C1 segment of cervical spinal cord (tissue), 14 donors: Measurements from ENCODE around the gene PXYLP1.
A peak's percentile ranks its signal among the peaks of the same experiment; 100 is the strongest.
"Not testable (repeated sequence)": the region's sequence is repeated elsewhere in the genome, so short reads cannot be mapped to it uniquely, and the experiment has no call there.

Experiments used
- DNase-seq, 14 donors: peaks; one replicate each; lab custom pipeline; 2025; lab: John Stamatoyannopoulos, UW

PXYLP1 gene

DNA sequence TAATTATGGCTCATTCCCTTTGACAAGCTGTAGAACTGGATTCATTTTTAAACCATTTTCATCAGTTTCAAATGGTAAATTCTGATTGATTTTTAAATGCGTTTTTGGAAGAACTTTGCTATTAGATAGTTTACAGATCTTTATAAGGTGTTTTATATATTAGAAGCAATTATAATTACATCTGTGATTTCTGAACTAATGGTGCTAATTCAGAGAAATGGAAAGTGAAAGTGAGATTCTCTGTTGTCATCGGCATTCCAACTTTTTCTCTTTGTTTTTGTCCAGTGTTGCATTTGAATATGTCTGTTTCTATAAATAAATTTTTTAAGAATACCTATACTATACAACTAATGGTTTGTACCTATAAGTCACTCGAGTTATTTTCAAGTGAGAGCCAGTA, 62.7 kb downstream of the PXYLP1 start:
- DNase-seq = no peak

DNA sequence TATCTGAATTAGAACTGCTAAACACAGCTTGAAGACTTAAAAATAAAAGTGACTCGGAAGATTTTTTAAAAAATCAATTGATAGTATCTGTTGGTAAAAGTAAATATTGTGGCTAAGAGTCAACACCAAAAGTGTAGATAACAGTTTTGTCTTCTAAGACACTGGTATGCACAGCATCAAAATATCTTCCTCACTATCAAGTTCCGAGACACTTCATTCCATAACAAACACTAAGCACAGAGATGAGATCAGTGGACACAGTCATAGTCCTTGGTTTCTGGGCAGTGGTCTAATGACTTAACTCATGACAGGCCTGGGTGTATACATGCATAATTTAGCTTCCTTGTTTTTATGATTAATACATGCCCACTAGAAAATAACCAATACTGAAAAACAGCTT, 63.2 kb downstream of the PXYLP1 start:
- DNase-seq = no peak

DNA sequence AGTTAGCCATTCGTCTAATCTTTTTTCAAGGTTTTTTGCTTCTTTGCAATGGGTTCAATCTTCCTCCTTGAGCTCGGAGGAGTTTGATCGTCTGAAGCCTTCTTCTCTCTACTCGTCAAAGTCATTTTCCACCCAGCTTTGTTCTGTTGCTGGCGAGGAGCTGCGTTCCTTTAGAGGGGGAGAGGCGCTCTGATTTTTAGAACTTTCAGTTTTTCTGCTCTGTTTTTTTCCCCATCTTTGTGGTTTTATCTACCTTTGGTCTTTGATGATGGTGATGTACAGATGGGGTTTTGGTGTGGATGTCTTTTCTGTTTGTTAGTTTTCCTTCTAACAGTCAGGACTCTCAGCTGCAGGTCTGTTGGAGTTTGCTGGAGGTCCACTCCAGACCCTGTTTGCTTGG, 68.8 kb downstream of the PXYLP1 start:
- not testable (repeated sequence) for DNase-seq

DNA sequence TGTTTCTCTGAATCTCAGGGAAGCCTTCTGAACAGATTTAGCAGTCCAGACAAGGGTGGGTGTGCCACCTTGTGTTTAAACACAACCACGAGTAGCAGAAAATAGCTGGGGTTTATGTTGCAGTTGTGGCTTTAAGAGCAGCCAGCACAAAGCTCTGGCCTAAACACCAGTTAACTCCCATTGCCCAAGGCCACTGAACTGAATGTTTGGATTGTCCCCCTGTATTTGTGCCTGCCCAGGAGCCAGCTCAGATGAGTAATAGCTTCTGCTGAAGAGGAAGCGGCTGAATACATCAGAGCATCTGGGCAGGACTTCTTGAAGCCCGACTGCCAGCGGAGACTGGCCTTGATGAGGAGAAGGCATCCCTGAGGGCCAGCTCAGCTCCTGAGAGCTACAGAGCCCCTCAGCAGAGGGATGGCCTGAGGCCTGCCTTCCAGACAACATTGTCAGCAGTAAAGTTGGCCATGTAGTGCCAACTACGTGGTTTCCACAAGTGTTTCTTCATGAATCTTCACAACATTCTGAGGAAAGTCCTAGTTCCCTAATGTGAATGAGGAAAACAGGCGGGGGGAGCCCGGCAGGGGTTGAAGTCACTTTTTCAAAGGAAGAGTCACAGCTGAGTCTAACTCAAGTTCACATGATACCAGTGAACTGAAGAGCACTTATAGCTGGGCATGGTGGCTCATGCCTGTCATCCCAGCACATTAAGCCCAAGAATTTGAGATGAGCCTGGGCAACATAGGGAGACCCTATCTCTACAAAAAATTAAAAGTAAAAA, 70.9 kb downstream of the PXYLP1 start:
- DNase-seq = peak in 1 of 14 donors; percentile 17

DNA sequence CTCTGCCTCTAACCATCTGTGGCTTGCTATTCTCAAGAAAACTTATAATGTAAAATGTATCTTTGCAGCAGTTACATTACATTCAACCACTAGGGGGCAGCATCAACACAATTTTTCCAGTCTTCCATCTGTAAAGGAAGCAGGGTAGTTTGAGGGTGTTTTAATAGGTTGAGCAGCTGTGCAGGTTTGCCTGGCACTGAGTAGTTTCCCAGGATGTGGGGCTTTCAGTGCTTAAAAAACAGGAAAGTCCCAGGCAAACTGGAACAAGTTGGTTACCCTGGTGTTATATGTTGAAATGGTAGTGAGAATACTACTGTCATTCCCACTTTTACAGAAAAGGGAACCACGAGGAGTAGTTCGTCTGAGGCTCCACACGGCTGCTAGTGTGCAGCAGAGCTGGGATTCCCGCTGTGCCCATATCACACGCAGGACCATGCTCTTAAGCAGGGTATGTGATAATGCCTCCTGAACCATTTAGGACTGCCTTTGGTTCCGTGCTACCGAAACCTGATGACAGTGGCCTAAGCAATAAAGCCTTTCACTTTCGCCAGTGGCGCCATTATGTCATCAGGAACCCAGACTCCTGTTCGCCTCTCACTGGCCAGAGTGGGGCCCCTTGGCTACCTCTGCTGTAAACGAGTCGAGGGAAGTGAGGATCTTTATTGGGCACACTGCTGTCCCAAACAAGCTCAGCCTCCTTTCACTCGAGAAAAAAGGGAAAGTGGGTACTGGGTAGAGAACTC, 72.0 kb downstream of the PXYLP1 start:
- peak in 7 of 14 donors; percentile 14 to 70 (median 35) for DNase-seq

DNA sequence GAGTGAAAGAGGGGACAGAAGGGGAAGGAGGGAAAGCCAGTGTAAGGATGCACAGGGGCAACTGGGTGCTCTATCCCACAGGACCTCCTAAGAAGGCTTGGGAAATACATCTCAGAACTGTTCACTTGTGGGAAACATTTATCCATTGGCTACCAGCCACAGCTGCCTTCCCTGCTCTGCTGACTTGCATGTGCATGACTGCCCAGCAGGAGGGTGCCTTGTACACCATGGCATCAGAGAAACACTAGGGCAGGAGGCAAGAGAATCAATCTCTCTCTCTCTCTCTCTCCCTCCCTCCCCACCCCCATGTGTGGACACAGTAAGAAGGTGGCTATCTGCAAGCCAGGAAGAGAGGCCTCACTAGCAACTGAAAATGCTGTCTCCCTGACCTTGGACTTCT, 73.8 kb downstream of the PXYLP1 start:
- DNase-seq = peak in 1 of 14 donors; percentile 19

DNA sequence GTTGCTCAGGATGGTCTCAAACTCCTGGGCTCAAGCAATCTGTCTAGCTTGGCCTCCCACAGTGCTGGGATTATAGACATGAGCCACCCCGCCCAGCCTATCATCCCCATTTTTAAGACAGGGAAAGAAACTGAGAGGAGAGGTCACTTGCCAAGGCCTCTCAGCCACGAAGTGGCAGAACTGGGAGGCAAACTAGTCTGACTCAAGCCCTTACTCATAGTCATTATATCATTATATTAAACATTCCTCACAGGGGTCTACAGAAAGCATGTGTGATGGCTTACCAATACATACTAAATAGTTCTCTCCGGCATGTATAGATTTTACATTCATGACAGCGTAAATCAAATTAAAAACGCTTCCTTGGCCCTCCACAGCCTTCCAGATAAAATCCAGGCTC, 74.7 kb downstream of the PXYLP1 start:
- no peak for DNase-seq

DNA sequence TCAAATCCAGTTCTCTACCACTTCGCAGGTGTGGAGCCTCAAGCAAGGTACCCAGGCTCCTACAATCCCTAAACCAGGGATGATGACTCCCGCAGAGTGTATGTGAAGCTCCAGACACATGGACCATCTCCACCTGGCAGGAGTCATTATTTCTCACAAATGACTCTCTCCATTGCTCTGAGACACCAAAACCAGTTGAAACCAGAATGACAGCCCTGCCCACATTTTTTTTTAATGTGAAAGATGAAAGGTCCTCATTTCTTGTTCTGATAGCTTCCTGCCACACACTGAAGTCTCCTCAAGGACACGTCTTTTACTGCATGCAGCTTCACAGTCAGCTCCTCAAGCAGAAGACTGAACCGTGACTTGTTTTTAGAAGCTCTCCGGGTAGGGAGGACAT, 75.3 kb downstream of the PXYLP1 start:
- DNase-seq = no peak

DNA sequence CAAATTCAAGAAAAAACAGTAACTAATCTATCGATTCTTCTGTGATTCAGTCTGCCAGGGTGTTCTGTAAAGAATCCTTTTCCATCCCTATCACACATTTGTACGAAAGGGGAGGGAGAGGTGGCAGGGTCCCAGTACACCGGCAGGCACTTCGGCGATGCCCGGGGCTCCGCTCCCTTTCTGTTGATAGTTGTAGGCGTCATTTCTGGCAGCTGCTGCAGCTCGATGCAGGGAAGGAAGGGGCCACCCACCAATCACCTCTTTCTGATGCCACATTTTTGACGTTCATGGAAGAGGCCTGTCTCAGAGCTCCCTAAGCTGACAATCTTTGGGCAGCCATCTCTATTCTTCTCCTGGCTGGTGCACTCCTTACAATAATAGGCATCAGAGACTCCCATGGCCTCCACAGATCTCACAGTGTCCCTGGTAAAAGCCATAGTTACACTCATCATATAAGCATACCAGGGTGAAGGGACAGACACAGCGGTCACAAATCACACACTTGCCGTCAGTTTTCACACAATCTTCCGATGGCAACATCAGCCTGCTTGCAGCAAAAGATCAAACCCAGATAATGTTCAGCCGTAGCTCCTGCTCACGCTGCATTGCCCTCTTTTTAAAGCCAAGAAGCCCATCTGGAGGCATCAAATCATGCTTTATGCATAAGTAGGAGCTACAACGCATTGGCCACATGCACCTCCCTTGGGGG, 75.9 kb downstream of the PXYLP1 start:
- no peak for DNase-seq

DNA sequence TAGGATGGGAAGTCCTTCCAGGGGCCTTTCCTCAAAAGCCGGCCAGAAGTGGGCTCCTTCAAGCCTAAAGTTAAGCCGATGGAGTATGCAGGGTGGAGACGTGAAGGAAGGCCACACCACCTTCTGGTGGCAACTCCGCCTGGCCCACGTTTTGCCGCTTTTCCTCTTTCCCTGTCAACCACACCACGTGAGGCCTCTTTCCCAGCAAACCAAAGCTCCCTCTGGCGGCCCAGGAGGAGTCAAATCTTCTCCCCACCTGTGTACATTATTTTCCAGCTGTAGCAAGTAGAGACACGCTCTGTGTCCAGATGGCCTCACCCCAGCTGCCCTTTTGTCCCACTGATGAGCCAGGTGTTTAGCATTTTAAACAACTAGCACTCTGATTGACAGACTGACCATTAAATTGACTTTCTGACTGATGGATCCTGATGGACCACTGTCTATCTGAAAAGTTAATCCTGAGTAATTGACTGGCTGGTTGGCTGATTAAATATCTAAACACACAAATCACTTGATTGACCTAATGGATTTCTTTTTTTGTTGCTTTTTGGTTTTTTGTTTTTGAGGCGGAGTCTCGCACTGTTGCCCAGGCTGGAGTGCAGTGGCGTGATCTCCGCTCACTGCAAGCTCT, 77.1 kb downstream of the PXYLP1 start:
- DNase-seq = peak in 3 of 14 donors; percentile 9 to 37 (median 19)

DNA sequence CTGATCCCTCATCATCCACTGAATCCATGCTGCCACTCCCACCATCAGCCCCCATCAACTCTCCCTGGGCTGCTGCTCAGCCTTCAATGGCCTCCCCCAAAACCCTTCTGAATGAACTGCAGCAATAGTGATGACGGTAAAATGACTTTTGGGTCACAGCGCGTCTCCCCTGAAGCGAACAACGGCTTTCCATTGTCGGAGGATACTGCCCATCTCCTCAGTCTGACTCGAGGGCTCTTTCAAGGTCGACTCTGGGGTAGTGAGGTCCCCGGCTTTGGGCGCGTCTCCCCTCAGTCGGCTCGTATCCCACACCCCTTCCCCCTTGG, 79.5 kb downstream of the PXYLP1 start:
- DNase-seq = no peak

DNA sequence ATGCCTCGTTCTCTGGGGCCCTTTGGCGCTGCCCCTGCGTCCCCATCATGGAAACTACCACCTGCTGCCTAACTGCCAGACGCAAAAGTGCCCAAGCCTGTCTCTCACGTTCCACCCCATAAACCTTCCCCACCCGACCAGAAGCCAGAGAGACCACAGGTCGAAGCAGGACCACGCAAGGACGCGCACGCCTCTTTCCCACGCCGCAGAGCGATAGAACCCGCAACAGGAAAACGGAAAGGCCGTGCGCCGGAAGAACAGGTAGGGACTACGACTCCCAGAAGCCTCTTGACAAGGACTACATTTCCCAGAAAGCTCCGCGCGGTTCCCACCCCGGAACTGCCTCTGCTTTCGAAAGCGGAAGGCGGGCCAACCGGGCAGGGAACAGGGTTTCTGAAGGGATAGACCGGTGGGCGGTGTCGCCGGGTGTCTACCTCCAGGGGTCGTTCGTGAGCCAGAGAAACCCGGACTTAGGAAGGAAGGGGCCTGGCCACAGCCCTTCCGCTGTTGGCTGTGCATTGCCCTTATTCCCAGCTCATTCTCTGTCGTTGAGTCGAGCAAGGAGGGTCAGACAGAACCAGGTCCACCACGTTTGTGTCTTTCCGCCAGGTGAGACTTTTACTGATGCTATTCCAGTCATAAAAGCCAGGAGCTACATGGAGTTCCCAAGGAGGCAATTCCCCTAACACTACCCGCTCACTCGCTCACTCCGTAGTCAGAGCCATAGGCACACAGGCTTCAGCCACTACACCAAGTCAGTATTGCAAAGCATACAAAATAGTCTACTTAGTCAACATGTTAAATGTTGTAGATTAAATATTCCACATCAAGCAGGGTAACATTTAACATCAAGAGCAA, 80.1 kb downstream of the PXYLP1 start:
- DNase-seq = peak; percentile 89 to 98 (median 95)

DNA sequence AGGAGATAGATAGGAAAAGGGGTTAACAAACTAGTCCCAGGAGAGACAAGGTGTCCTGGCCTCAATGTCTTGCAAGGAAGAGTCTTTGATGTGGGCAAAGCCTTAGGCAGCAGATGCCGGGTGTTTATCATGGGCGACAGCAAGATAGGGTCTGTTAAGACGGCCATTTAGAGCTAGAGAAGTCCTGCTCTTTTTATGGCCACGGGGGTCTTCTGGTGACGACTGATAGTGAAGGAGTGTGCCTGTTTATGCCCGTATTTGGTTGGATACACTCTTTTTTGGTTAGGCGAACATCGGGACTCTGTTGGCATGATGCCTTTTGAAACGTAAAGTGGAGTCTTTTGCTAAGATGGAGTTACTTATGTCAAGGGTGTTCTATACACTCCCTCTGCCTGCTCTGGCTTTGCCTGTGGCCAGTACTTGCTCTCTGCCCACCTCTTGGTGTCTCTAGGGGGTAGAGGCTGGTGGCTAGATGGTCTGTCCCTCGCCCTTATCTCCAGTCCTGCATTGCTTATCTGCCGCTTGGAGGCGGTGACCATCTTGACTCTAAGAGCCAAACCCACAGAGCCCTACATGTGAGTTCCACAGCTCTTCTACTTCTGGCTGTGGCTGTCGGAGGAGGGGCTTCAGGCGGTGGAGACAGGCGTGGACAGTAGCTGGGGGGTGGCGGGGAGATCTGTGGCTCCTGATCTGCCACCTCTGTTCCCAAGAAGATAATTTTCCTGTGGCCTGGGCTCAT, 80.9 kb downstream of the PXYLP1 start:
- DNase-seq = no peak

DNA sequence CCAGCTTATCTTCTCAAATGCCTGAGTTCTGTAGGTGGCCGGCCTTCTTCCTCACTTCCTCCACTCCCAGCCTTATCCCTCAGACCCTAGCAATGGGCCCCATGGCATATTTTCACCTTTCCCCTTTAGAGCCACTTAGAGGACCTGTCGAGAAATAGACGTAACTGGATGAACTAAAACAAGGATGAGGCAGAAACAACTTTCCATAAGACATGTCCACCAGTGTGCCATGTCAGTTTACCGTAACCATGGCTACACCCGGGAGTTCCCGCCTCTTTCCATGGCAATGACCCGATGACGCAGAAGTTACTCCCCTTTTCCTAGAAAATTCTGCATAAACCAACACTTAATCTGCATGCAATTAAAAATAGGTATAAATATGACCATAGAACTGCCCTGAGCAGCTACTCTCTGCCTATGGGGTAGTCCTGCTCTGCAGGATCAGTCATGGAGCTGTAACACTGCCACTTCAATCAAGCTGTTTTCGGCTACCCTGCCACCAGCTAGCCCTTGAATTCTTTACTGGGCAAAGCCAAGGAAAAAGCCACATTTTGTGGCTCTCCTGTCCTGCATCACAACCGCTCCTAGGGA, 81.6 kb downstream of the PXYLP1 start:
- no peak for DNase-seq

DNA sequence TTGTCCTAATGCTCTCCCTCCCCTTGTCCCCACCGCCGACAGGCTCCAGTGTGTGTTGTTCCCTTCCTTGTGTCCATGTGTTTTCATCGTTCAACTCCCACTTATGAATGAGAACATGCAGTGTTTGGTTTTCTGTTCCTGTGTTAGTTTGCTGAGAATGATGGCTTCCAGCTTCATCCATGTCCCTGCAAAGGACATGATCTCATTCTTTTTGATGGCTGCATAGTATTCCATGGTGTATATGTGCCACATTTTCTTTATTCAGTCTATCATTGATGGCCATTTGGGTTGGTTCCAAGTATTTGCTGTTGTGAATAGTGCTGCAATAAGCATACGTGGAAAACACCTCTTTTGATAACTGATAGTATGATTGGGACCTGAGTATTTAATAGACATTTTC, 82.8 kb downstream of the PXYLP1 start:
- not testable (repeated sequence) for DNase-seq

DNA sequence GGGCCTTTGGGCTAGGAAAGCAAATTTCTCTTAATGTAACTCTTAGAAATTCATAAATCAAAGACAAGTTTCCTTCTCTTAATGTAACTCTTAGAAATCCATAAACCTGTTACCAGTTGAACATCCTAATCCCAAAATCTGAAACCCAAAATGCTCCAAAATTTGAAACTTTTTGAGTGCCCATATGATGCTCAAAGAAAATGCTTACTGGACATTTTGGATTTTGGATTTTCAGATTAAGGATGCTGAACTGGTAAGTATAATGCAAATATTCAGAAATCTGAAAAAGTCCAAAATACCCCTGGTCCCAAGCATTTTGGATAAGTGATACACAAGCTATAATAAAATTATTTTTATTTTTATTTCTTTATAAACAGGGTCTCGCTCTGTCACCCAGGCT, 85.2 kb downstream of the PXYLP1 start:
- no peak for DNase-seq

DNA sequence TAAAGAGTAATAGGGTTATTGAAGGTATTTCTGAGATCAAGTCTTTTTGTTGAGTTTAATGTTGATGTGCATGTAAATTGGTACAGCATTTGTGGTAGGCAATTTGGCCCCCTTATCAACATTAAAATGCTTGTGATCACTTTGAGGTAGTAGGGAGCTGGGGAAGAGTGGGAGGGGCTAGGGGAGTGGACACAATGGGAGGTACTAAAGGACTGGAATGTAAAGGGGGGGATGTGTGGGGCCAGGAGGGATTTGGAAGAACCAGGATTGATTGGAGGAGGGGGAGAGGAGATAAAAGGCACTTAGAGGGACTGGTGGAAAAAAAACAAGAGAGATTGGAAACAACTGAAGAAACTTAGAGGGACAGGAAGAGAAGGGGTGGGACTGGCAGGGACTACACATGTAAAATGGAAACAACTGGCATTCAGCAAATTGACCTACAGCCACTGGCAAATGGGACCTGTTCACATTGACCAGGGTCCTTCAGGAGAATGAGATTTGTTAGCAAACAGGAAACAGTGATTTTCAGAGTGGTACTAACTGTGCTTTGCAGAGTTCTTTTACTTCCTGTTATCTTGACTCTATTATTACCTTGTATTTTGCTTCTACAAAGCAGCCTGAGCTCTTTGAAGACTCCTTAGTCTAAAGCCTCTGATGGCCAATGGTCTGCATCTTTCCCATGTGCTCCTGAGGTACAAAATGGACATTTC, 88.9 kb downstream of the PXYLP1 start:
- DNase-seq = no peak

DNA sequence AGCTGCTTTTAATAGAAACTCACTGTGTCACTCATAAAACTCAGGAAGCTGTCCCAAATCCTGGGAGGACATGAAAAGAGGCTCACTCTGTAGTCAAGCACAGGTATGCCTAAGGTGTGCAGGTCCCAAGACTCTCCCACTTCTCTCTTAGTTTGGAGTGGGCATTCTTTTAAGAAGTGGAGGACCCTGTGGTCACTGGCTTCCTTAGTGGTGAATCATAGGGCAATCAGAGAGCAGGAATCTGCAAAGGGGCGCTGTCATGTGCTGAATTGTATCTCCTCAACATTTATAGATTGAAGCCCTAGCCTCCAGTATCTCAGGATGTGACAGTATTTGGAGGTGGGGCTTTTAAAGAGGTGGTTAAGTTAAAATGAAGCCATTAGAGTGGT, 89.5 kb downstream of the PXYLP1 start:
- DNase-seq = no peak

DNA sequence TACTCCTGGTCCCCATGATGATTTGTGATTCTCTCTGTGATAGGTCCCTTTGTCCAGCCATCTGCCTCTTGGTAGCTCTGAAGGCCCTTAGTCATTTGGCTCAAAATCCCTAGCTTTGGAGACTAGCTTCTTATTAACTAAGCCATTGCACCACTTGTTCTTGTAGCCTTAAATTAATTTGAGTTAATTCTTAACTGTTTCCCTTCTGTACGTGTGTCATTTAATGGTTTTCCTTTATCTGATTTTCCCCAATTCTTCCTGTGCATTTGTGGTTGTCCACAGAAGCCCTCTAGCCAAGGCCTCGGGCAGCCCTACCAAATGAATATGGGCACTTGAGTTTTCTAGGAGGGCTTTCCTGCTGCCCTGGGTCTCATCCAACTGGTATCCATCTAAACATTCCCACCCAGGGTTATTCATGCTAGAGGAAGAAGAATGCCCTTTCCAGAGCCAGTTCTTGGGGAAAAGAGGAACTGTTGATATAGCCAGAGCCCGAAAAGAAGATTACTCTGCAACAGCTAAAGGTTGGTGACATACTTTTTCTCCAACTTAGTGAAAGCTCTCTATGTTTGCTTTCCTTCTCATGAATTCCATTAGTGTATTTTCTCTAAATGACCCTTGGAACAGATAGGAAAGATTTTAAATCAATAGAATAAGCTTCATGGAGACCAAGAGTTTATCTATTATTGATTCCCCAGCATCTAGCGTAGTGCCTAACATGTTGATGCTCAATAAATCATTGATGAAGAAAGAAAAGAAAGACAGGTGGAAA, 92.5 kb downstream of the PXYLP1 start:
- no peak for DNase-seq
